Measurements from ENCODE around the gene ENG.

The ENG gene

GRCh38 chr9:127887792-127888191 lies 33.3 kb upstream of the ENG start:
- TF ChIP-seq GLIS3 (CRISPR knock-in tag; IDR thresholded peaks at IDR 0.05) (no peak), TOX (CRISPR knock-in tag; IDR thresholded peaks at IDR 0.05; ENCODE audit: borderline replicate concordance) (no peak), ZFP30 (CRISPR knock-in tag; IDR thresholded peaks at IDR 0.05) (no peak), BACH2 (CRISPR knock-in tag; IDR thresholded peaks at IDR 0.05; ENCODE audit: borderline replicate concordance) (no peak), PPARA (CRISPR knock-in tag; IDR thresholded peaks at IDR 0.05; ENCODE audit: borderline replicate concordance) (no peak), TCF4 (CRISPR knock-in tag; IDR thresholded peaks at IDR 0.05; ENCODE audit: borderline replicate concordance) (no peak), CSRNP3 (CRISPR knock-in tag; IDR thresholded peaks at IDR 0.05) (no peak), ZC3H10 (CRISPR knock-in tag; IDR thresholded peaks at IDR 0.05) (no peak), TSHZ2 (CRISPR knock-in tag; IDR thresholded peaks at IDR 0.05) (no peak), ZFP3 (CRISPR knock-in tag; IDR thresholded peaks at IDR 0.05) (no peak), RARB (CRISPR knock-in tag; IDR thresholded peaks at IDR 0.05) (no peak), ISL1 (CRISPR knock-in tag; IDR thresholded peaks at IDR 0.05) (no peak)
- peak; percentile 34; the same call in 2 of the 3 replicates for ATAC-seq

GRCh38 chr9:127886401-127886972 lies 32.0 kb upstream of the ENG start:
- TF ChIP-seq ZFP30 (CRISPR knock-in tag; IDR thresholded peaks at IDR 0.05): no peak
- TF ChIP-seq TSHZ2 (CRISPR knock-in tag; IDR thresholded peaks at IDR 0.05): no peak
- no peak for TF ChIP-seq SNAI2 (CRISPR knock-in tag; IDR thresholded peaks at IDR 0.05)
- no peak for TF ChIP-seq TCF4 (CRISPR knock-in tag; IDR thresholded peaks at IDR 0.05; ENCODE audit: borderline replicate concordance)
- no peak for TF ChIP-seq POU6F1 (CRISPR knock-in tag; IDR thresholded peaks at IDR 0.05; ENCODE audit: borderline replicate concordance, low read depth)
- TF ChIP-seq GLIS3 (CRISPR knock-in tag; IDR thresholded peaks at IDR 0.05): no peak
- no peak for TF ChIP-seq CSDC2 (CRISPR knock-in tag; IDR thresholded peaks at IDR 0.05)
- TF ChIP-seq ZNF8 (CRISPR knock-in tag; IDR thresholded peaks at IDR 0.05): no peak
- no peak for TF ChIP-seq ZNF70 (CRISPR knock-in tag; IDR thresholded peaks at IDR 0.05)
- TF ChIP-seq ZFP3 (CRISPR knock-in tag; IDR thresholded peaks at IDR 0.05): no peak
- no peak for TF ChIP-seq RARB (CRISPR knock-in tag; IDR thresholded peaks at IDR 0.05)
- TF ChIP-seq ZC3H10 (CRISPR knock-in tag; IDR thresholded peaks at IDR 0.05): no peak
- no peak for TF ChIP-seq PATZ1 (CRISPR knock-in tag; IDR thresholded peaks at IDR 0.05; ENCODE audit: borderline replicate concordance)
- no peak for TF ChIP-seq PPARA (CRISPR knock-in tag; IDR thresholded peaks at IDR 0.05; ENCODE audit: borderline replicate concordance)
- TF ChIP-seq CSRNP3 (CRISPR knock-in tag; IDR thresholded peaks at IDR 0.05): no peak
- 0 out of 3 replicates have a peak, but pooled peaks have one; percentile 18 for ATAC-seq

Data from SK-N-SH treated with all-trans-retinoic acid at 6 μM for 48 hours (cell line).